ENCODE results near the gene MRPL57. TPM values are rescaled to one million over a fixed set of nuclear protein-coding genes. Genes with fewer than 3 reads are reported as not detected.

MRPL57 gene
- total and polyA plus RNA-seq, 2 of the 8 experiments (the other 6 are each of a cell fraction or from before 2014, with no cell fraction given), result 29.9 to 34.1 TPM

GRCh38 chr13:21216332-21216731 is 39.9 kb downstream of the MRPL57 start (continued):
- TF ChIP-seq SIX5 (IDR thresholded peaks at IDR 0.05; ENCODE audit: low read depth, low read length), result no peak
- TF ChIP-seq CEBPB (IDR thresholded peaks at IDR 0.05; ENCODE audit: low read depth, low read length), result no peak
- no peak for TF ChIP-seq ATF2 (IDR thresholded peaks at IDR 0.05; ENCODE audit: low read length)
- no peak for TF ChIP-seq CHD1 (IDR thresholded peaks at IDR 0.05; ENCODE audit: low read depth, low read length)
- no peak for TF ChIP-seq CHD2 (IDR thresholded peaks at IDR 0.05; ENCODE audit: low read length)

Data from H1 (cell line).